Cardiac fibroblast (primary cell): ENCODE measurements around the gene GLT8D2.

ENCODE experiments used
- DNase-seq, 2 donors: peaks; one replicate each; pipeline versions ENCODE4 v3.0.0 to v3.0.0-alpha.2; 2010; ENCODE audit warnings: low read depth in 2 of 2
- H3K4me3 ChIP-seq, 2 donors: replicated peaks in 1 of 2; 1 replicate in 1 of 2; 2 replicates in 1 of 2; pipeline ENCODE4 v1.5.1; 2011; ENCODE audit warnings: low read depth in 2 of 2, low read length in 2 of 2, mild to moderate bottlenecking in 2 of 2, moderate library complexity in 1 of 2
- CTCF ChIP-seq: IDR thresholded peaks from one replicate; pipeline ENCODE4 v1.5.1; 2011; ENCODE audit warnings: low read depth, mild to moderate bottlenecking, low read length, inconsistent platforms

GLT8D2 gene

DNA sequence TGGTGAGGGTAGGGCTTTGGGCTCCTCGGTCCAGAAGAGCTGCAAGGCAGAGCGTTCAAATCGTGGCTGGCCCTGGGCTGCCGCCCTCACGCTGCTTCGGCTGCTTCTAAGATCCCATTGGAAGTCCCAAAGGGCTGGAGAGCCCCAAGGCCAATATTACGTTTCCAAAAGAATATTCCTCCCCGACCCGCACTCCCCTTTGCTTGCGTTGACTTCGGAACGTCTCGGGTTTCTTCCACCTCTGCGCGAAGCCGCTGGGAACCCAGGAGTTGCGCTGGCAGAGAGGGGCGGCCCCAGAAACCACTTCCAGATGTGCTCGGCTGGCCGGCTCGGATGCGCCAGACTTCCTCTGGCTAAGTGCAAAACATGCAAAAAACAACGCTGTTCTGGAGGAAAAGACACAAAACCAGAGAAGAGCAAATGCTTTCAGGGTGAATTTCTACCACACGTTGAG is at the start of gene GLT8D2:
GLT8D2 (minus strand) TSS at position 285 of the 454 bp plus-strand sequence. CDS start 30,539 bp downstream, outside the sequence.
- peak; percentile 71 to 81 for DNase-seq
- TF ChIP-seq CTCF, result no peak
- peak within 1 kb of the TSS; percentile 57 to 66 for H3K4me3 ChIP-seq

DNA sequence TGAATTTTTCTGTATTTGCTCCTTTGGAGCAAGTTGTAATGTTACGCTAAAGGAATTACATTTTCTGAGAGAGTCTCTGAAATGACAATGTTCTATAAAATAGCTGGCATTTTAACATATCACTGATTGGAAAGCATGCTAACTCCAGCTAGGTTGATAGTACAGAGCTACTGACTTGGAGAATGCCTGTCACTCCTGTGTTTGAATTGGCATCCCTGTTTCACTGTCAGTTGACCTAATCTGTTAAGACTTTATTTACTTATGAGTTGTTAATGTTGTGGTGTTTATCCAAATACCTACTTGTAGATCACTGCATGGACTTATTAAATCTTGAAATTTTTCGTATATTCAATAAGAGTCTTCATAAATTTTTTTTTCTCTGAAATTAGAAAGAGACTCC is 48.0 kb upstream of the GLT8D2 start:
- no peak overlapping the region for H3K4me3 ChIP-seq
- no peak for TF ChIP-seq CTCF
- no peak for DNase-seq

GRCh38 chr12:104095289-104095688 is 45.3 kb upstream of the GLT8D2 start:
- no peak overlapping the region for H3K4me3 ChIP-seq
- no peak for DNase-seq
- no peak for TF ChIP-seq CTCF

- no peak overlapping the region for H3K4me3 ChIP-seq
- TF ChIP-seq CTCF, result no peak
- peak in 1 of 2 donors; percentile 51 for DNase-seq
Measured at GRCh38 chr12:104094284-104094683, 44.3 kb upstream of the GLT8D2 start.

GRCh38 chr12:104091136-104091535 is 41.1 kb upstream of the GLT8D2 start:
- no peak overlapping the region for H3K4me3 ChIP-seq
- DNase-seq, result no peak
- TF ChIP-seq CTCF, result no peak

GRCh38 chr12:104090685-104091084 is 40.7 kb upstream of the GLT8D2 start:
- H3K4me3 ChIP-seq, result no peak overlapping the region
- DNase-seq, result no peak
- no peak for TF ChIP-seq CTCF
